C4-2B (cell line): ENCODE data around the gene B3GALT5.

Experiments used
- CTCF ChIP-seq: fragments of 450-650 bp; conservative IDR thresholded peaks from 2 replicates; pipeline ENCODE4 v1.5.1; 2017; ENCODE audit warnings: mild to moderate bottlenecking
- ZFX ChIP-seq: fragments of 450-650 bp; IDR thresholded peaks from 2 replicates; pipeline ENCODE4 v1.6.1; 2017

GRCh38 chr21:39640754-39641153, 28.0 kb downstream of the B3GALT5 start:
- TF ChIP-seq CTCF = no peak
- no peak for TF ChIP-seq ZFX
